Stimulated activated naive B cell treated with anti-CD40 and anti-IgM and Interleukin-4, amounts not matched to agents 10 μg/mL and 1 μg/mL and 100 μg/mL, for 72 hours (primary cell): ENCODE results near the gene LEKR1.
A peak's percentile ranks its signal among the peaks of the same experiment; 100 is the strongest.

Source experiments
- ATAC-seq, 2 donors: fragments of 150-1000 bp; cut with Tn5 transposase; replicated peaks; 2 replicates each; pipeline ENCODE4 v1.10.0; 2021; ENCODE audit warnings: moderate library complexity in 1 of 2
- DNase-seq: peaks from one replicate; pipeline ENCODE4 v3.0.0; 2021
- H3K27ac Mint-ChIP-seq: one replicate; pipeline ENCODE4 v1.8.0; 2022; ENCODE audit warnings: mild to moderate bottlenecking, mixed read lengths
- H3K27me3 Mint-ChIP-seq, 2 donors: one replicate each; pipeline ENCODE4 v1.8.0; 2022; ENCODE audit warnings: mixed read lengths in 2 of 2
- H3K36me3 Mint-ChIP-seq, 2 donors: one replicate each; pipeline ENCODE4 v1.8.0; 2022; ENCODE audit warnings: mixed read lengths in 2 of 2, mild to moderate bottlenecking in 1 of 2
- H3K4me1 Mint-ChIP-seq, 2 donors: one replicate each; pipeline ENCODE4 v1.8.0; 2022; ENCODE audit warnings: mixed read lengths in 2 of 2, mild to moderate bottlenecking in 1 of 2
- H3K4me3 Mint-ChIP-seq, 2 donors: one replicate each; pipeline ENCODE4 v1.8.0; 2022; ENCODE audit warnings: mild to moderate bottlenecking in 2 of 2, mixed read lengths in 2 of 2, moderate library complexity in 1 of 2
- H3K9me3 Mint-ChIP-seq, 2 donors: one replicate each; pipeline ENCODE4 v1.8.0; 2022; ENCODE audit warnings: mixed read lengths in 2 of 2, mild to moderate bottlenecking in 1 of 2

The LEKR1 gene

GRCh38 chr3:157030712-157031111 lies 204.6 kb downstream of the LEKR1 start:
- H3K27me3 Mint-ChIP-seq, result peaks cover 0 to under 1% of the 10 kb centered on the region in 2 donors
- DNase-seq (no peak), ATAC-seq (no peak)
- no peak overlapping the region for H3K27ac Mint-ChIP-seq
- H3K4me3 Mint-ChIP-seq, result no peak overlapping the region
- H3K4me1 Mint-ChIP-seq, result peaks cover 22 to 31% of the 10 kb centered on the region in 2 donors
- peaks cover 0 to 1% of the 10 kb centered on the region in 2 donors for H3K9me3 Mint-ChIP-seq
- no peaks in the 10 kb centered on the region for H3K36me3 Mint-ChIP-seq

GRCh38 chr3:157033001-157033400 lies 206.8 kb downstream of the LEKR1 start:
- H3K9me3 Mint-ChIP-seq, result peaks cover 1 to 2% of the 10 kb centered on the region in 2 donors
- DNase-seq, result no peak
- peaks cover 18 to 29% of the 10 kb centered on the region in 2 donors for H3K4me1 Mint-ChIP-seq
- no peak overlapping the region for H3K4me3 Mint-ChIP-seq
- no peak for ATAC-seq
- H3K27me3 Mint-ChIP-seq, result peaks cover 10 to 18% of the 10 kb centered on the region in 2 donors
- H3K36me3 Mint-ChIP-seq, result no peaks in the 10 kb centered on the region
- H3K27ac Mint-ChIP-seq, result no peak overlapping the region

- DNase-seq (no peak), ATAC-seq (no peak)
- peaks cover 2 to 3% of the 10 kb centered on the region in 2 donors for H3K9me3 Mint-ChIP-seq
- H3K4me1 Mint-ChIP-seq, result no peaks in the 10 kb centered on the region
- peaks cover 15 to 21% of the 10 kb centered on the region in 2 donors for H3K27me3 Mint-ChIP-seq
- H3K36me3 Mint-ChIP-seq, result no peaks in the 10 kb centered on the region
- H3K4me3 Mint-ChIP-seq, result no peak overlapping the region
- H3K27ac Mint-ChIP-seq, result no peak overlapping the region
Measured at GRCh38 chr3:157040456-157040855, 214.3 kb downstream of the LEKR1 start.

GRCh38 chr3:157042226-157042625 lies 216.1 kb downstream of the LEKR1 start:
- DNase-seq, result no peak
- H3K4me3 Mint-ChIP-seq, result no peak overlapping the region
- H3K4me1 Mint-ChIP-seq, result peaks cover 2 to 12% of the 10 kb centered on the region in 2 donors
- peaks cover 0 to 3% of the 10 kb centered on the region in 2 donors for H3K9me3 Mint-ChIP-seq
- no peak overlapping the region for H3K27ac Mint-ChIP-seq
- H3K27me3 Mint-ChIP-seq, result peaks cover 9 to 10% of the 10 kb centered on the region in 2 donors
- no peaks in the 10 kb centered on the region for H3K36me3 Mint-ChIP-seq
- ATAC-seq, result no peak

GRCh38 chr3:157043771-157044170 lies 217.6 kb downstream of the LEKR1 start:
- no peak for ATAC-seq
- DNase-seq, result no peak
- Mint-ChIP-seq H3K36me3 (no peaks in the 10 kb centered on the region), H3K27me3 (no peaks in the 10 kb centered on the region), H3K4me1 (peaks cover 2 to 12% of the 10 kb centered on the region in 2 donors), H3K27ac (no peak overlapping the region), H3K4me3 (no peak overlapping the region), H3K9me3 (peaks cover 0 to 3% of the 10 kb centered on the region in 2 donors)

- H3K4me3 Mint-ChIP-seq, result no peak overlapping the region
- H3K9me3 Mint-ChIP-seq, result peaks cover 0 to 3% of the 10 kb centered on the region in 2 donors
- peaks cover 2 to 12% of the 10 kb centered on the region in 2 donors for H3K4me1 Mint-ChIP-seq
- no peaks in the 10 kb centered on the region for H3K36me3 Mint-ChIP-seq
- ATAC-seq (no peak), DNase-seq (no peak)
- no peaks in the 10 kb centered on the region for H3K27me3 Mint-ChIP-seq
- H3K27ac Mint-ChIP-seq, result no peak overlapping the region
Measured at GRCh38 chr3:157045238-157045850, 219.2 kb downstream of the LEKR1 start.

GRCh38 chr3:157046520-157046919 lies 220.4 kb downstream of the LEKR1 start:
- peaks cover 2 to 12% of the 10 kb centered on the region in 2 donors for H3K4me1 Mint-ChIP-seq
- no peaks in the 10 kb centered on the region for H3K36me3 Mint-ChIP-seq
- DNase-seq (no peak), ATAC-seq (no peak)
- peak overlapping the region; percentile 42 for H3K27ac Mint-ChIP-seq
- H3K4me3 Mint-ChIP-seq, result no peak overlapping the region
- H3K9me3 Mint-ChIP-seq, result peaks cover 0 to 3% of the 10 kb centered on the region in 2 donors
- no peaks in the 10 kb centered on the region for H3K27me3 Mint-ChIP-seq

GRCh38 chr3:157051055-157051454 lies 224.9 kb downstream of the LEKR1 start:
- Mint-ChIP-seq H3K9me3 (peaks cover 0 to 2% of the 10 kb centered on the region in 2 donors), H3K27ac (no peak overlapping the region), H3K27me3 (no peaks in the 10 kb centered on the region), H3K4me3 (no peak overlapping the region), H3K4me1 (peaks cover 2 to 12% of the 10 kb centered on the region in 2 donors), H3K36me3 (no peaks in the 10 kb centered on the region)
- no peak for DNase-seq
- no peak for ATAC-seq

GRCh38 chr3:157051591-157051990 lies 225.4 kb downstream of the LEKR1 start:
- Mint-ChIP-seq H3K36me3 (no peaks in the 10 kb centered on the region), H3K27ac (no peak overlapping the region), H3K27me3 (no peaks in the 10 kb centered on the region), H3K4me3 (no peak overlapping the region), H3K4me1 (peaks cover 2 to 7% of the 10 kb centered on the region in 2 donors), H3K9me3 (peaks cover 0 to 2% of the 10 kb centered on the region in 2 donors)
- no peak for ATAC-seq
- DNase-seq, result no peak

- Mint-ChIP-seq H3K9me3 (peaks cover 0 to 2% of the 10 kb centered on the region in 2 donors), H3K4me3 (no peak overlapping the region), H3K4me1 (peaks cover 7 to 9% of the 10 kb centered on the region in 2 donors), H3K27me3 (peaks cover 0 to 2% of the 10 kb centered on the region in 2 donors), H3K27ac (no peak overlapping the region), H3K36me3 (no peaks in the 10 kb centered on the region)
- ATAC-seq (no peak), DNase-seq (no peak)
Measured at GRCh38 chr3:157056035-157056434, 229.9 kb downstream of the LEKR1 start.

- no peak overlapping the region for H3K27ac Mint-ChIP-seq
- peaks cover 0 to 6% of the 10 kb centered on the region in 2 donors for H3K27me3 Mint-ChIP-seq
- no peak overlapping the region for H3K4me3 Mint-ChIP-seq
- H3K4me1 Mint-ChIP-seq, result peaks cover 7 to 17% of the 10 kb centered on the region in 2 donors
- ATAC-seq, result no peak
- peaks cover 0 to 3% of the 10 kb centered on the region in 2 donors for H3K9me3 Mint-ChIP-seq
- H3K36me3 Mint-ChIP-seq, result no peaks in the 10 kb centered on the region
- DNase-seq, result no peak
Measured at GRCh38 chr3:157058392-157059071, 232.4 kb downstream of the LEKR1 start.

- peaks cover 0 to 2% of the 10 kb centered on the region in 2 donors for H3K9me3 Mint-ChIP-seq
- H3K27ac Mint-ChIP-seq, result no peak overlapping the region
- H3K4me3 Mint-ChIP-seq, result no peak overlapping the region
- no peak for ATAC-seq
- H3K27me3 Mint-ChIP-seq, result peaks cover 0 to 6% of the 10 kb centered on the region in 2 donors
- peaks cover 10 to 23% of the 10 kb centered on the region in 2 donors for H3K4me1 Mint-ChIP-seq
- DNase-seq, result no peak
- no peaks in the 10 kb centered on the region for H3K36me3 Mint-ChIP-seq
Measured at GRCh38 chr3:157059181-157059580, 233.0 kb downstream of the LEKR1 start.

GRCh38 chr3:157059661-157060060 lies 233.5 kb downstream of the LEKR1 start:
- peak; percentile 67 to 69 for ATAC-seq
- peaks cover 0 to 6% of the 10 kb centered on the region in 2 donors for H3K27me3 Mint-ChIP-seq
- H3K36me3 Mint-ChIP-seq, result no peaks in the 10 kb centered on the region

GRCh38 chr3:157061265-157061664 lies 235.1 kb downstream of the LEKR1 start:
- Mint-ChIP-seq H3K4me3 (no peak overlapping the region), H3K27ac (no peak overlapping the region), H3K36me3 (no peaks in the 10 kb centered on the region), H3K27me3 (peaks cover 0 to 6% of the 10 kb centered on the region in 2 donors), H3K9me3 (peaks cover 0 to 2% of the 10 kb centered on the region in 2 donors), H3K4me1 (peaks cover 14 to 41% of the 10 kb centered on the region in 2 donors)
- DNase-seq (no peak), ATAC-seq (no peak)

More at GRCh38 chr3:157059661-157060060, 233.5 kb downstream of the LEKR1 start:
- no peak overlapping the region for H3K4me3 Mint-ChIP-seq
- no peak overlapping the region for H3K27ac Mint-ChIP-seq
- no peak for DNase-seq
- peaks cover 14 to 28% of the 10 kb centered on the region in 2 donors for H3K4me1 Mint-ChIP-seq
- peaks cover 0 to 2% of the 10 kb centered on the region in 2 donors for H3K9me3 Mint-ChIP-seq

GRCh38 chr3:157063469-157063868 lies 237.3 kb downstream of the LEKR1 start:
- ATAC-seq (no peak), DNase-seq (no peak)
- Mint-ChIP-seq H3K27me3 (peaks cover 0 to 6% of the 10 kb centered on the region in 2 donors), H3K36me3 (no peaks in the 10 kb centered on the region), H3K4me3 (no peak overlapping the region), H3K9me3 (peaks cover 0 to 2% of the 10 kb centered on the region in 2 donors), H3K27ac (no peak overlapping the region), H3K4me1 (peaks cover 23 to 58% of the 10 kb centered on the region in 2 donors)
